Parathyroid adenoma (tissue), 2 donors: ENCODE measurements around the gene CIAO3.

Experiments used
- H2AFZ ChIP-seq: fragments of 300-600 bp; sonication (generic); one replicate; pipeline ENCODE4 v1.7.0; 2017; ENCODE audit warnings: antibody characterized with exemption, mild to moderate bottlenecking
- H3K27ac ChIP-seq: fragments of 300-600 bp; sonication (generic); one replicate; pipeline ENCODE4 v1.7.0; 2017
- H3K27me3 ChIP-seq: fragments of 300-600 bp; sonication (generic); one replicate; pipeline ENCODE4 v1.7.0; 2017; ENCODE audit warnings: low read length; ENCODE audit not compliant: control insufficient read depth, insufficient read depth
- H3K36me3 ChIP-seq: fragments of 300-600 bp; sonication (generic); one replicate; pipeline ENCODE4 v1.7.0; 2017; ENCODE audit warnings: low read length; ENCODE audit not compliant: control insufficient read depth, insufficient read depth
- H3K4me1 ChIP-seq: fragments of 300-600 bp; sonication (generic); one replicate; pipeline ENCODE4 v1.7.0; 2017; ENCODE audit warnings: control low read depth
- H3K4me2 ChIP-seq: fragments of 300-600 bp; sonication (generic); one replicate; pipeline ENCODE4 v1.7.0; 2017; ENCODE audit warnings: low read length
- H3K4me3 ChIP-seq: fragments of 300-600 bp; sonication (generic); one replicate; pipeline ENCODE4 v1.7.0; 2017; ENCODE audit warnings: low read depth, low read length
- H3K79me2 ChIP-seq: fragments of 300-600 bp; sonication (generic); one replicate; pipeline ENCODE4 v1.7.0; 2017; ENCODE audit warnings: control low read depth
- H3K9ac ChIP-seq: fragments of 300-600 bp; sonication (generic); one replicate; pipeline ENCODE4 v1.7.0; 2017; ENCODE audit warnings: mild to moderate bottlenecking
- H3K9me3 ChIP-seq: fragments of 300-600 bp; sonication (generic); one replicate; pipeline ENCODE4 v1.7.0; 2017; ENCODE audit warnings: low read length; ENCODE audit not compliant: control insufficient read depth
- CTCF ChIP-seq: fragments of 300-600 bp; sonication (generic); IDR thresholded peaks from one replicate; pipeline ENCODE4 v1.7.0; 2017; ENCODE audit warnings: antibody characterized with exemption, mild to moderate bottlenecking
- donor health status: primary hyperparathyroidism.

CIAO3 gene

DNA sequence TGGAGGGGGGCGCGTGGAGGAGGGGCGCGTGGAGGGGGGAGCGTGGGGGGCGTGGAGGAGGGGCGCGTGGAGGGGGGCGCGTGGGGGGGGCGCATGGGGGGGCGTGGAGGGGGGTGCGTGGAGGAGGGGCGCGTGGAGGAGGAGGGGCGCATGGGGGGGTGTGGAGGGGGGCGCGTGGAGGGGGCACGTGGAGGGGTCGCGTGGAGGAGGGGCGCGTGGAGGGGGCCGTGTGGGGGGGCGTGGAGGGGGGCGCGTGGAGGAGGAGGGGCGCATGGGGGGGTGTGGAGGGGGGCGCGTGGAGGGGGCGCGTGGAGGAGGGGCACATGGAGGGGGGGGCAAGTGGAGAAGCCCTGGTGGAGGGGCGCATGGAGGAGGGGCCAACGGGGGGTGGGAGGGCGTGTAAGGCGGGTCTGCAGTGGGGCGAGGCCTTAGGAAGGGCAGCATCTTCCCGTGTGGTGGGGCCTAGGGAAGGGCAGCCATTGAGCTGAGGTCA lies 27.0 kb upstream of the CIAO3 start:
- Histone ChIP-seq H3K9ac (no peak overlapping the region), H3K9me3 (no peaks in the 10 kb centered on the region), H3K27me3 (no peaks in the 10 kb centered on the region), H3K79me2 (no peaks in the 10 kb centered on the region), H2AFZ (no peak overlapping the region), H3K4me1 (no peaks in the 10 kb centered on the region), H3K4me2 (no peak overlapping the region), H3K27ac (no peak overlapping the region), H3K36me3 (no peaks in the 10 kb centered on the region), H3K4me3 (no peak overlapping the region)
- no peak for TF ChIP-seq CTCF

DNA sequence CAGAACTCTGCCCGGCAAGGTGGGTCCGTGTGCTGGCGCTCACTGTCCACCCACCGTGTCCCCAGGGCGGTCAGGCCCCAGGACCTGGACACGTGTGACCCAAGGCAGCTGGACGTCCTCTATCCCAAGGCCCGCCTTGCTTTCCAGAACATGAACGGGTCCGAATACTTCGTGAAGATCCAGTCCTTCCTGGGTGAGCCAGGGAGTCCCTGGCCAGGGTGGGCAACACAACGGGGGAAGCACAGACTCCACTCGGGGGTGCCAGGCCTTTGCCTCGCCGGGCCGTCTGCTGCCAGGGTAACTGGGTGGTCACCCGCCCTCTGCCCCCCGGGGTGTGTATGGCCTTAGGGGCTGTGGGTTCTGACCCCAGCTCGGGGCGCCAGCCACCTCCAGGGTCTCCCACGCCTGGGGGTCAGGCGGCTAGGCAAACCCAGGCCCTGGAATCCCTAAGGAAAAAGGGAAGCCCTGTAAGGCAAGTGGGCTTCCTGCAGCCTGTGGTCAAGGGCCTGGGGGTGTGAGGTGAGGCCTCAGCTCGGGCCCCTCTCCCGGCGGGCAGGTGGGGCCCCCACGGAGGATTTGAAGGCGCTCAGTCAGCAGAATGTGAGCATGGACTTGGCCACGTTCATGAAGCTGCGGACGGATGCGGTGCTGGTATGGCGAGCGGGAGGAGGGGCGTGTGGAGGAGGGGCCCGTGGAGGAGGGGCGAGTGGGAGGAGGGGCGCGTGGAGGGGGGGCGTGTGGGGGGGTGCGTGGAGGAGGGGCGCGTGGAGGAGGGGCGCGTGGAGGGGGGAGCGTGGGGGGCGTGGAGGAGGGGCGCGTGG lies 26.2 kb upstream of the CIAO3 start:
- Histone ChIP-seq H3K9ac (no peak overlapping the region), H3K4me1 (no peaks in the 10 kb centered on the region), H3K4me3 (no peak overlapping the region), H3K79me2 (no peaks in the 10 kb centered on the region), H2AFZ (no peak overlapping the region), H3K27me3 (no peaks in the 10 kb centered on the region), H3K9me3 (no peaks in the 10 kb centered on the region), H3K4me2 (no peak overlapping the region), H3K36me3 (no peaks in the 10 kb centered on the region), H3K27ac (no peak overlapping the region)
- no peak for TF ChIP-seq CTCF

GRCh38 chr16:766008-766819 lies 25.4 kb upstream of the CIAO3 start:
- no peaks in the 10 kb centered on the region for H3K36me3 ChIP-seq

DNA sequence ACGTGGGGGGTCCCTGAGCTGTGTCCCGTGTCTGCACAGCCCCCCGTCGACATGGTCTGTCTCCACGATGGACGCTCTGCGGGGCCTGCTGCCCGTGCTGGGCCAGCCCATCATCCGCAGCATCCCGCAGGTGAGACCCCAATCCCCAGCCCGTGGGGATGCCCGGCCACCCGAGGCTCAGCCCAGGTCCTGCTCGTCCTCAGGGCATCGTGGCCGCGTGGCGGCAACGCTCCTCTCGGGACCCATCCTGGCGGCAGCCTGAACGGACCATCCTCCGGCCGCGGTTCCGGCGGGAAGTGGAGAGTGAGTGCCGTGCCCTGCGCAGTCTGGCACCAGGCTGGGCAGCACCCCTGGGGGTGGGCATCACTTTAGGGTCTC lies 24.7 kb upstream of the CIAO3 start:
- Histone ChIP-seq H3K36me3 (no peaks in the 10 kb centered on the region), H3K4me3 (no peak overlapping the region), H3K79me2 (no peaks in the 10 kb centered on the region), H3K9me3 (no peaks in the 10 kb centered on the region), H3K27ac (no peak overlapping the region), H3K4me1 (no peaks in the 10 kb centered on the region), H3K27me3 (no peaks in the 10 kb centered on the region), H3K9ac (no peak overlapping the region), H2AFZ (no peak overlapping the region), H3K4me2 (no peak overlapping the region)
- no peak for TF ChIP-seq CTCF

More at GRCh38 chr16:766008-766819, 25.4 kb upstream of the CIAO3 start:
- Histone ChIP-seq H2AFZ (no peak overlapping the region), H3K27ac (no peak overlapping the region), H3K4me1 (no peaks in the 10 kb centered on the region), H3K9ac (no peak overlapping the region), H3K27me3 (no peaks in the 10 kb centered on the region), H3K4me3 (no peak overlapping the region), H3K9me3 (no peaks in the 10 kb centered on the region), H3K79me2 (no peaks in the 10 kb centered on the region), H3K4me2 (no peak overlapping the region)
- TF ChIP-seq CTCF: no peak
